Small intestine (tissue), 7 donors: ENCODE data around the gene PLEKHA8. TPM values are rescaled to one million over a fixed set of nuclear protein-coding genes. Genes with fewer than 3 reads are reported as not detected.

Experiments
- DNase-seq, 2 donors: peaks; one replicate each; pipeline versions ENCODE4 v3.0.0 to v3.0.0-alpha.2; 2013
- FAIRE-seq: peaks from 2 replicates; lab custom pipeline; 2012; peaks lifted over from hg19 to GRCh38; lab: Jason Lieb, UNC
- H3K27ac ChIP-seq, 3 donors: one replicate each; pipeline ENCODE4 v1.5.1; 2013; ENCODE audit warnings: low read length in 2 of 3, mild to moderate bottlenecking in 2 of 3, control low read depth in 1 of 3, inconsistent platforms in 1 of 3, low read depth in 1 of 3, moderate library complexity in 1 of 3
- H3K27me3 ChIP-seq, 3 donors: one replicate each; pipeline ENCODE4 v1.6.1; 2013; ENCODE audit warnings: low read length in 3 of 3, inconsistent platforms in 1 of 3; ENCODE audit not compliant: control insufficient read depth in 3 of 3, insufficient read depth in 3 of 3
- H3K36me3 ChIP-seq, 3 donors: one replicate each; pipeline ENCODE4 v1.6.1; 2013; ENCODE audit warnings: low read length in 3 of 3, inconsistent platforms in 1 of 3, low read depth in 1 of 3, mild to moderate bottlenecking in 1 of 3, moderate library complexity in 1 of 3; ENCODE audit not compliant: control insufficient read depth in 3 of 3, insufficient read depth in 2 of 3
- H3K4me1 ChIP-seq, 3 donors: one replicate each; pipeline ENCODE4 v1.6.1; 2013; ENCODE audit warnings: low read length in 2 of 3, inconsistent platforms in 1 of 3, low read depth in 1 of 3, mild to moderate bottlenecking in 1 of 3, moderate library complexity in 1 of 3; ENCODE audit not compliant: control insufficient read depth in 3 of 3, insufficient read depth in 2 of 3
- H3K4me3 ChIP-seq, 3 donors: one replicate each; pipeline ENCODE4 v1.5.1; 2013; ENCODE audit warnings: low read length in 3 of 3, control low read depth in 1 of 3, inconsistent platforms in 1 of 3, low read depth in 1 of 3, mild to moderate bottlenecking in 1 of 3, moderate library complexity in 1 of 3
- H3K9me3 ChIP-seq, 2 donors: one replicate each; pipeline ENCODE4 v1.6.1; 2013; ENCODE audit warnings: low read depth in 1 of 2, low read length in 1 of 2; ENCODE audit not compliant: control insufficient read depth in 2 of 2, insufficient read depth in 1 of 2
- WGBS, 3 donors: extraction: QIAGEN DNeasy Blood & Tissue Kit; methylation state at CpG; one replicate each; pipeline ENCODE4 v1.1.7; 2013; 5-methylcytosine and 5-hydroxymethylcytosine counted together
- polyA plus RNA-seq, 4 donors: library from polyadenylated mRNA; stranded (reverse) in 3 of 4; unstranded in 1 of 4; fragments of 200-250 nt in 3 of 4; fragments of 120-200 nt in 1 of 4; gene quantifications; one replicate each; pipeline versions ENCODE4 v1.2.1 to v1.2.3, GENCODE V29; 2013
- donor health status: healthy with polysubstance abuse.
- donor health status: control.
- donor health status: control.
- donor health status: Bipolar disorder and iron deficiency.
- donor health status: healthy.

The PLEKHA8 gene
- polyA plus RNA-seq, 4 donors: 3.8 to 5.0 (median 4.4) TPM

GRCh38 chr7:30148951-30149459, 120.8 kb downstream of the PLEKHA8 start:
- Histone ChIP-seq H3K4me1 (peaks cover 0 to 5% (median 0%) of the 10 kb centered on the region in 3 donors), H3K9me3 (no peaks in the 10 kb centered on the region), H3K36me3 (peaks cover 0 to 7% (median 0%) of the 10 kb centered on the region in 3 donors), H3K27me3 (no peaks in the 10 kb centered on the region), H3K27ac (no peak overlapping the region), H3K4me3 (no peak overlapping the region)
- no peak for FAIRE-seq
- DNase-seq: no peak
- 65 to 72% (median 68%) methylated on average over 13 of the region's 13 CpGs for WGBS, 3 donors

GRCh38 chr7:30149640-30150272, 121.5 kb downstream of the PLEKHA8 start:
- peaks cover 0 to 7% (median 0%) of the 10 kb centered on the region in 3 donors for H3K36me3 ChIP-seq
- peaks cover 0 to 7% (median 0%) of the 10 kb centered on the region in 3 donors for H3K4me1 ChIP-seq
- WGBS, 3 donors: 90 to 95% (median 94%) methylated on average over 7 of the region's 7 CpGs
- FAIRE-seq (no peak), DNase-seq (no peak)
- no peaks in the 10 kb centered on the region for H3K27me3 ChIP-seq
- H3K27ac ChIP-seq: no peak overlapping the region
- no peaks in the 10 kb centered on the region for H3K9me3 ChIP-seq
- no peak overlapping the region for H3K4me3 ChIP-seq

GRCh38 chr7:30150711-30151110, 122.5 kb downstream of the PLEKHA8 start:
- FAIRE-seq (no peak), DNase-seq (no peak)
- 83 to 95% (median 91%) methylated on average over 7 of the region's 7 CpGs for whole genome bisulfite sequencing, 3 donors
- no peak overlapping the region for H3K27ac ChIP-seq
- H3K4me3 ChIP-seq: no peak overlapping the region
- H3K36me3 ChIP-seq: peaks cover 0 to 7% (median 0%) of the 10 kb centered on the region in 3 donors
- no peaks in the 10 kb centered on the region for H3K27me3 ChIP-seq
- H3K4me1 ChIP-seq: peaks cover 0 to 7% (median 0%) of the 10 kb centered on the region in 3 donors
- no peaks in the 10 kb centered on the region for H3K9me3 ChIP-seq

- H3K9me3 ChIP-seq: no peaks in the 10 kb centered on the region
- H3K36me3 ChIP-seq: peaks cover 0 to 4% (median 0%) of the 10 kb centered on the region in 3 donors
- DNase-seq (peak; percentile 35 to 37), FAIRE-seq (no peak)
- peaks cover 0 to 7% (median 0%) of the 10 kb centered on the region in 3 donors for H3K4me1 ChIP-seq
- 65 to 81% (median 72%) methylated on average over 9 of the region's 9 CpGs for WGBS, 3 donors
- no peak overlapping the region for H3K27ac ChIP-seq
- H3K4me3 ChIP-seq: no peak overlapping the region
- H3K27me3 ChIP-seq: no peaks in the 10 kb centered on the region
Measured at GRCh38 chr7:30154111-30154587, 125.9 kb downstream of the PLEKHA8 start.

- DNase-seq: no peak
- Histone ChIP-seq H3K36me3 (peaks cover 0 to 5% (median 0%) of the 10 kb centered on the region in 3 donors), H3K27ac (no peak overlapping the region), H3K4me1 (peaks cover 0 to 18% (median 0%) of the 10 kb centered on the region in 3 donors), H3K9me3 (no peaks in the 10 kb centered on the region), H3K27me3 (no peaks in the 10 kb centered on the region), H3K4me3 (no peak overlapping the region)
- no peak for FAIRE-seq
- 84 to 88% (median 88%) methylated on average over 8 of the region's 8 CpGs for WGBS, 3 donors
Measured at GRCh38 chr7:30155481-30155880, 127.3 kb downstream of the PLEKHA8 start.

GRCh38 chr7:30157204-30157603, 129.0 kb downstream of the PLEKHA8 start:
- Histone ChIP-seq H3K4me3 (no peak overlapping the region), H3K36me3 (peaks cover 0 to 3% (median 0%) of the 10 kb centered on the region in 3 donors), H3K27ac (no peak overlapping the region), H3K4me1 (peaks cover 0 to 18% (median 0%) of the 10 kb centered on the region in 3 donors), H3K27me3 (no peaks in the 10 kb centered on the region), H3K9me3 (no peaks in the 10 kb centered on the region)
- 77 to 89% (median 81%) methylated on average over 9 of the region's 9 CpGs for WGBS, 3 donors
- FAIRE-seq (no peak), DNase-seq (no peak)

- no peak overlapping the region for H3K27ac ChIP-seq
- H3K4me3 ChIP-seq: no peak overlapping the region
- no peaks in the 10 kb centered on the region for H3K9me3 ChIP-seq
- FAIRE-seq (no peak), DNase-seq (peak; percentile 65 to 77)
- H3K36me3 ChIP-seq: peaks cover 0 to 3% (median 0%) of the 10 kb centered on the region in 3 donors
- H3K27me3 ChIP-seq: no peaks in the 10 kb centered on the region
- WGBS, 3 donors: 36 to 53% (median 36%) methylated on average over 4 of the region's 4 CpGs
- H3K4me1 ChIP-seq: peaks cover 0 to 15% (median 3%) of the 10 kb centered on the region in 3 donors
Measured at GRCh38 chr7:30159163-30159562, 131.0 kb downstream of the PLEKHA8 start.

GRCh38 chr7:30159698-30160143, 131.5 kb downstream of the PLEKHA8 start:
- H3K4me1 ChIP-seq: peaks cover 0 to 14% (median 3%) of the 10 kb centered on the region in 3 donors
- FAIRE-seq (no peak), DNase-seq (peak; percentile 35 to 41)
- H3K27ac ChIP-seq: no peak overlapping the region
- H3K36me3 ChIP-seq: peaks cover 0 to 3% (median 0%) of the 10 kb centered on the region in 3 donors
- H3K4me3 ChIP-seq: no peak overlapping the region
- H3K9me3 ChIP-seq: no peaks in the 10 kb centered on the region
- WGBS, 3 donors: 36 to 44% (median 44%) methylated on average over 6 of the region's 6 CpGs
- no peaks in the 10 kb centered on the region for H3K27me3 ChIP-seq
